PC-9 (cell line): Measurements from ENCODE around the gene FOXS1.

Source experiments
- EZH2 ChIP-seq: fragments of 200-600 bp; sonication (generic); IDR thresholded peaks from 2 replicates; pipeline ENCODE4 v1.8.0; 2017; ENCODE audit warnings: antibody characterized with exemption, low read depth
- TF ChIP-seq, protein P1 (sequence below): fragments of 200-600 bp; sonication (generic); conservative IDR thresholded peaks from 2 replicates; pipeline ENCODE4 v1.6.1; 2017; ENCODE audit warnings: mixed run types, antibody characterized with exemption, mild to moderate bottlenecking, moderate library complexity

DNA sequence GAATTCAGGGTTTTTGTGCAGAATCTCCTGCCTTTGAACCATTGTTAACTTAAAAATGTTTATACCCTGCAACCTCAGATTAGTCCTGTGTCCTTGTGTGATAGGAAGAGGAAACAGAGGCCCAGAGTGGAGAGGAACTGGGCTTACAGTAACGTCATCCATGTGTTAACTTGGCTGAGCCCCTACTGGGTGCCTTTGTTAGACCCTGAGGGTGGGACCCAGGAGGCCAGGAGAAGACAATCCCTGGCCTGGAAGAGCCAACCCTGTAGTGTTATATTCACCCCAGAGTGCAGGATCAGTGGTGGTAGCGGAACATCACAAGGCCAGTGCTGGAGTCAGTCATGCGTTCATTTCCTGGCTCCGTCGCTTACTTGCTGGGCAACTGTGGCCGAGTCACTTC is 15.7 kb downstream of the FOXS1 start:
- TF ChIP-seq, protein P1, sequence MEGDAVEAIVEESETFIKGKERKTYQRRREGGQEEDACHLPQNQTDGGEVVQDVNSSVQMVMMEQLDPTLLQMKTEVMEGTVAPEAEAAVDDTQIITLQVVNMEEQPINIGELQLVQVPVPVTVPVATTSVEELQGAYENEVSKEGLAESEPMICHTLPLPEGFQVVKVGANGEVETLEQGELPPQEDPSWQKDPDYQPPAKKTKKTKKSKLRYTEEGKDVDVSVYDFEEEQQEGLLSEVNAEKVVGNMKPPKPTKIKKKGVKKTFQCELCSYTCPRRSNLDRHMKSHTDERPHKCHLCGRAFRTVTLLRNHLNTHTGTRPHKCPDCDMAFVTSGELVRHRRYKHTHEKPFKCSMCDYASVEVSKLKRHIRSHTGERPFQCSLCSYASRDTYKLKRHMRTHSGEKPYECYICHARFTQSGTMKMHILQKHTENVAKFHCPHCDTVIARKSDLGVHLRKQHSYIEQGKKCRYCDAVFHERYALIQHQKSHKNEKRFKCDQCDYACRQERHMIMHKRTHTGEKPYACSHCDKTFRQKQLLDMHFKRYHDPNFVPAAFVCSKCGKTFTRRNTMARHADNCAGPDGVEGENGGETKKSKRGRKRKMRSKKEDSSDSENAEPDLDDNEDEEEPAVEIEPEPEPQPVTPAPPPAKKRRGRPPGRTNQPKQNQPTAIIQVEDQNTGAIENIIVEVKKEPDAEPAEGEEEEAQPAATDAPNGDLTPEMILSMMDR = no peak
- TF ChIP-seq EZH2 = no peak
